Muscle of leg (tissue), 11 donors: ENCODE data around the gene MAP1LC3A. TPM values are rescaled to one million over a fixed set of nuclear protein-coding genes. Genes with fewer than 3 reads are reported as not detected.
A peak's percentile ranks its signal among the peaks of the same experiment; 100 is the strongest.

Source experiments
- DNase-seq: peaks from one replicate; pipeline ENCODE4 v3.0.0; 2013
- H3K27ac ChIP-seq: one replicate; pipeline ENCODE4 v1.5.1; 2013; ENCODE audit warnings: mild to moderate bottlenecking, low read length, control low read depth
- H3K27me3 ChIP-seq: one replicate; pipeline ENCODE4 v1.6.1; 2013; ENCODE audit warnings: low read length; ENCODE audit not compliant: control insufficient read depth, insufficient read depth
- H3K36me3 ChIP-seq: one replicate; pipeline ENCODE4 v1.6.1; 2013; ENCODE audit warnings: low read length; ENCODE audit not compliant: control insufficient read depth, insufficient read depth
- H3K4me1 ChIP-seq: one replicate; pipeline ENCODE4 v1.6.1; 2013; ENCODE audit warnings: low read length; ENCODE audit not compliant: control insufficient read depth, insufficient read depth
- H3K4me3 ChIP-seq: one replicate; pipeline ENCODE4 v1.5.1; 2013; ENCODE audit warnings: low read length, control low read depth
- H3K9me3 ChIP-seq: replicated peaks from 2 replicates; pipeline ENCODE4 v1.6.1; 2013; ENCODE audit warnings: low read depth, low read length; ENCODE audit not compliant: control insufficient read depth
- WGBS: methylation state at CpG from one replicate; pipeline ENCODE4 v1.1.5; 2013; ENCODE audit warnings: missing lambda C conversion rate; ENCODE audit not compliant: insufficient coverage; 5-methylcytosine and 5-hydroxymethylcytosine counted together
- polyA plus RNA-seq, 8 donors: library from polyadenylated mRNA; unstranded; fragments of 120-200 nt; gene quantifications; one replicate each; pipeline versions ENCODE4 v1.2.1 to v1.2.3, GENCODE V29; 2013; ENCODE audit warnings: inconsistent platforms in 1 of 8, low replicate concordance in 1 of 8; ENCODE audit not compliant: insufficient read length in 8 of 8, insufficient read depth in 1 of 8
- total RNA-seq: library from RNA; stranded (reverse); fragments of 120-200 nt; gene quantifications from one replicate; pipeline ENCODE4 v1.2.4, GENCODE V29; 2013

The MAP1LC3A gene
- total and polyA plus RNA-seq, 9 donors, result 16.9 to 28.2 (median 21.2) TPM

DNA sequence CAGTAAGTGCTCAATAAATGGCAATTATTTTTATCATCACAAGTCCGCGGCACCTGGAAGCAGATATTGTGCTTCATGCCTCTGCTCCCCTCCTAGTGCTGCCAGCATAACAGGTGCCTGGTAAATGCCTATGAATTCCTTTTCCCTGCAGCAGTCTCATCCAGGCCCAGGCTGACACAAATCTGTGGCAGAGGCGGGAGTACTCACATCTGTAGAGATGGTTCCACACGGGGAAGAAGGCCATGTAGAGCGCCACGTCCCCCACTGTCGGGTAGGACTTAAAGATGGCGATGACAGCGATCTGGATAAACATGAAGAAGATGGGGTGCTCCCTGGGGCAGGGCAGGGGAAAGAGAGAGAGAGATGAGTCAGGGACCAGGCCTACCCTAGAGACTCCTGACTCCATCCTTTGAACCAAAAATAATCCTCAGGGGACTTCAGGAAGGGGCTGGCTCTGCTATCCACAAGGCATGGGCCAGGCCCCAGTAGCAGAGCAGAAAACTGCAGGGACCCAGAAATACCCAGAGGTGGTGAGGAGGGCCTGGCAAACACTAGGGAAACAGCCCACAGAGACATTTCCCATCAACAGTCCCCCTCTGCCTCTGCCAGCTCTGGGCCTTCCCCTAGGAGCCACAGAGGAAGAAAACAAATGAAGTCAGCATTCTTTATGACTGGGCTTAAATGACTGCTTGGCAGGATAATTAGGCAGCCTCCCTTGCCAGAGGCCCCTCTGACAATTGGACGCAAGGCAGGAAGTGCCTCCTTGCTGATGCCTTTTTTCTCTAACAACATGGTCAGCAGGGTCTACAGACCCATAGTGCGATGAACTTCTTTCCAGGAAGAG is 23.0 kb downstream of the MAP1LC3A start:
- peak overlapping the region; percentile 52 for H3K27ac ChIP-seq
- H3K4me3 ChIP-seq, result no peak overlapping the region
- peaks cover 6% of the 10 kb centered on the region for H3K4me1 ChIP-seq
- no peaks in the 10 kb centered on the region for H3K9me3 ChIP-seq
- no peaks in the 10 kb centered on the region for H3K27me3 ChIP-seq
- peaks cover 44% of the 10 kb centered on the region for H3K36me3 ChIP-seq
- DNase-seq, result no peak
- 75% methylated on average over 4 of the region's 11 CpGs for WGBS

DNA sequence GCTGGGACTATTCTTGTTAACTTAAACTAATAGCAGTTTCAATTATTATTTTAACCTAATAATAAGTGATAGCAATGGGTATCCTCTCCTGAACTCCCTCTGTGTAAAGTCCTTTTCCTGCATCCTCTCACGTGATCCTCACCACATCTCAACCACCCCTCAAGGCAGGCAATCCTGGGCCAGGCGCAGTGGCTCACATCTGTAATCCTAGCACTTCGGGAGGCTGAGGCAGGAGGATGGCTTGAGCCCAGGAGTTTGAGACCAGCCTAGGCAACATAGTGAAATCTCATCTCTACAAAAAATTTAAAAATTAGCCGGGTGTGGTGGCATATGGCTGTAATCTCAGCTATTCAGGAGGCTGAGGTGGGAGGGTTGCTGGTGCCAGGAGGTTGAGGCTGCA is 23.7 kb downstream of the MAP1LC3A start:
- Histone ChIP-seq H3K27ac (no peak overlapping the region), H3K36me3 (peaks cover 47% of the 10 kb centered on the region), H3K4me3 (no peak overlapping the region), H3K4me1 (peaks cover 6% of the 10 kb centered on the region), H3K27me3 (no peaks in the 10 kb centered on the region), H3K9me3 (no peaks in the 10 kb centered on the region)
- DNase-seq, result no peak
- WGBS, result 71% methylated on average over 1 of the region's 4 CpGs

DNA sequence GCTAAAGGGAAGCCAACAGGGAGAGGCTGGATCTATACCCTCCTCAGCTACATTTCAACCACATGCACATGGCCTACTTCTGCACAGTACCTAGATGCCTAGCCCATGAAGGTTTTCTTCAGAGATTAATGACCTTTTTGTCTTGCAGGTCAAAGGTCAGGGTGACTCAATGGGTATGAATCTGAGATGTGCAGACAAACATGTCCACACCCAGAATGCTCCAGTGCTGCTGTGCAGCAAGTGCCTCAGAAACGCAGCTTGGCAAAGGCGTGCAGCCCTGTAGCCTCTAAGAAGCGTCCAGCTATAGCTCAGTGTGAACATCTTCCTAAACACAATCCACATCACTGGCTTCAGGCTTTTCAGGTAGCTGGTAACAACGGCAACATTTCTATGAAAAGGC is 24.4 kb downstream of the MAP1LC3A start:
- DNase-seq, result no peak
- no CpG with 5 or more reads among the region's 4 CpGs for WGBS
- Histone ChIP-seq H3K27ac (no peak overlapping the region), H3K4me1 (peaks cover 6% of the 10 kb centered on the region), H3K9me3 (no peaks in the 10 kb centered on the region), H3K27me3 (no peaks in the 10 kb centered on the region), H3K36me3 (peaks cover 47% of the 10 kb centered on the region), H3K4me3 (no peak overlapping the region)

DNA sequence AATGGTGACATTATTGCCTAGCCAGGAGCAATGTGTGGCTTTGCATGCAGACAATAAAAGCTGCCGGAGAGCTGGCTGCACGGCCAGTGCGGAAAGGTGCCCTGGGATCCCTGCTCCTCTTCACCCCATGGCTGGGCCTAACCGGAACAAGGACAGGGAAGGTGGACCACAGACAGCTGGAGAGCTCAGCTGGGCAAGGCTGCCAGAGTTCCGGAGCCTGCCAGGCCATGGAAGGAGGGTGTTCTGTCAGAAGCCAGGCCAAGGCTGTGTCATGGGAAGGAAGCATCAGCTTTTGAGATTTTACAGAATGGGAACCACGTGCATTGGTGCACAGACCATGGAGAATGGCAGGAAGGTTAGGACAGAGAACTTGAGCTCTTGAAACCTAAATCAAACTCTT is 25.0 kb downstream of the MAP1LC3A start:
- no peaks in the 10 kb centered on the region for H3K9me3 ChIP-seq
- WGBS, result 91% methylated on average over 6 of the region's 6 CpGs
- DNase-seq, result no peak
- H3K36me3 ChIP-seq, result peaks cover 45% of the 10 kb centered on the region
- H3K4me3 ChIP-seq, result no peak overlapping the region
- H3K27ac ChIP-seq, result no peak overlapping the region
- H3K4me1 ChIP-seq, result peaks cover 6% of the 10 kb centered on the region
- H3K27me3 ChIP-seq, result no peaks in the 10 kb centered on the region

DNA sequence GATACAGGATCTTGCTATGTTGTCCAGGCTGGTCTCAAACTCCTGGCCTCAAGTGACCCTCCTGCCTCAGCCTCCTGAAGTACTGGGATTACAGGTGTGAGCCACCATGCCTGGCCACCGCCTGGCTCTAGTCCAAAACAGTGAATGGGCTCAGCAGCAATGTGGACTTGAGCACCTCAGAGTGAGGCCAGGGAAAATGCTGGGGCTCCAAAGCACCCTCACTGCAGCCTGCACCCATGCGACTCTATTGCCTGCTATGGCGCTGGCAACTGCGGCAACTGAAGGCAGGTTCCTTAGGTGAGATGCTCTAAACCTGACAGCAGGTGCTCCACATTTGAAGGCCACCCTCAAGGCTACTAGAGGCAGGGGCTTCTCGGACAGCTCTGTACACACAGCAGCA is 26.5 kb downstream of the MAP1LC3A start:
- H3K36me3 ChIP-seq, result peaks cover 39% of the 10 kb centered on the region
- H3K4me3 ChIP-seq, result no peak overlapping the region
- no peaks in the 10 kb centered on the region for H3K9me3 ChIP-seq
- whole genome bisulfite sequencing, result 89% methylated on average over 4 of the region's 5 CpGs
- peaks cover 6% of the 10 kb centered on the region for H3K4me1 ChIP-seq
- no peaks in the 10 kb centered on the region for H3K27me3 ChIP-seq
- no peak for DNase-seq
- no peak overlapping the region for H3K27ac ChIP-seq

DNA sequence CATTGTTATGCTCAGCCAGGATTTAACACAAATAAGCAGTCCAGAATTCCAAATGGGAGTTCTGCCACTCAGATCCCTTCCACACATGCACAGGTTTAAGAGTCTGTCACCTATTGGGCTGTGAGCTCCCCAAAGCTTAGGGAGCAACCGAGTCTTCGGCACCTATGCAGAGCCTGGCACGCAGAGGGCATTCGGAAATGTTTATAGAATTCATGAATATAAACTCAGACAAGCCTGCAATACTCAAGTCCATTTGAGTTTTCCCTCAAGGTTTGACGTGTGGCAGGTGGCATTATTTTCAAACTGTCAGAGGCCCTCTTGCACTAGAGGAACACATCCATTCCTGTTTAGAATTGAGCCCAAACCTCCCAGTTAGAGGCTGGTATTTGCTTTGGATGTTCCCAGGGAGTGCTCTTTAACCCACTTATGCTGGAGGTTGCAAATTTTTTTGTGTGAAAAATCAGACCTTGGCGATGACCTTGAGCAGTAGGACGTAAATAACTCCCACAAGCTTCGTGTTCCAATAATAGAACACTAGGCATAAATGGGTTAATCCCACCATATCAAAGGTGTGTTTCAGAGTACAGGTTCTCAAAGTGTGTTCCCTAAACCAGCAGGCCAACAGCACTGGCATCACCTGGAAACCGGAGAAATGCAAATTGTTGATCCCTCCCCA is 28.1 kb downstream of the MAP1LC3A start:
- Histone ChIP-seq H3K36me3 (peaks cover 27% of the 10 kb centered on the region), H3K4me1 (peaks cover 3% of the 10 kb centered on the region), H3K4me3 (no peak overlapping the region), H3K9me3 (no peaks in the 10 kb centered on the region), H3K27ac (no peak overlapping the region), H3K27me3 (no peaks in the 10 kb centered on the region)
- DNase-seq, result no peak
- WGBS, result no CpG with 5 or more reads among the region's 9 CpGs

DNA sequence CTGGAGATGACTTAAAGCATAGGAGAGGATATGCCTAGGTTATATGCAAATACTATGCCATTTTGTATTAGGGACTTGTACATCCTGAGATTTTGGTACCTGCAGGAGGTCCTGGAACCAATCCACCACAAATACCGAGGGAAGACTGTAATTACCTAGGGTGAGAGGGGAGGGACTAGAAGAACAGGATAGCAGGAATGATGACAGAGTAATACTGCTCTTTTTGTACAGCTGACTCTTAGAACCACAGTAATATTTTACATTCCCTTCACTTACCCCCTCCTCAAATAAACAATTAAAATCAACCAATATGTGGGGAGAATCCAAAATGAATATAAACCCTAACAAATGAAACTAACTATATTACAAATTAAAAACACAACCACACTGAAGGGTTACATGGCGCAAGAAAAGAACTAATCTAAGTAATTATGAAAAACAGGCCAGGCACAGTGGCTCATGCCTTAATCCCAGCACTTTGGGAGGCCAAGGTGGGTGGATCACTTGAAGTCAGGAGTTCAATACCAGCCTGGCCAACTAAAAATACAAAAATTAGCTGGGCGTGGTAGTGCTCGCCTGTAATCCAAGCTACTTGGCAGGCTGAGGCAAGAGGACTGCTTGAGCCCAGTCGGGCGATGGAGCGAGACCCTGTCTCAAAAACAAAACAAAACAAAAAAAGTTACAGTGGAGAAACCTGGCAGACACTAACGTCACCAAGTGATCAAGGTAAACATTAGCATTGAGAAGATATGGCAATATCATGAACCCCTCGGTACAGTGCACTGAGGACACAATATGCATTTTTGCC is 37.1 kb downstream of the MAP1LC3A start:
- H3K27me3 ChIP-seq, result no peaks in the 10 kb centered on the region
- no peak overlapping the region for H3K27ac ChIP-seq
- no peaks in the 10 kb centered on the region for H3K4me1 ChIP-seq
- H3K36me3 ChIP-seq, result no peaks in the 10 kb centered on the region
- no peak overlapping the region for H3K4me3 ChIP-seq
- no peak for DNase-seq
- no peaks in the 10 kb centered on the region for H3K9me3 ChIP-seq
- WGBS, result 76% methylated on average over 4 of the region's 9 CpGs

DNA sequence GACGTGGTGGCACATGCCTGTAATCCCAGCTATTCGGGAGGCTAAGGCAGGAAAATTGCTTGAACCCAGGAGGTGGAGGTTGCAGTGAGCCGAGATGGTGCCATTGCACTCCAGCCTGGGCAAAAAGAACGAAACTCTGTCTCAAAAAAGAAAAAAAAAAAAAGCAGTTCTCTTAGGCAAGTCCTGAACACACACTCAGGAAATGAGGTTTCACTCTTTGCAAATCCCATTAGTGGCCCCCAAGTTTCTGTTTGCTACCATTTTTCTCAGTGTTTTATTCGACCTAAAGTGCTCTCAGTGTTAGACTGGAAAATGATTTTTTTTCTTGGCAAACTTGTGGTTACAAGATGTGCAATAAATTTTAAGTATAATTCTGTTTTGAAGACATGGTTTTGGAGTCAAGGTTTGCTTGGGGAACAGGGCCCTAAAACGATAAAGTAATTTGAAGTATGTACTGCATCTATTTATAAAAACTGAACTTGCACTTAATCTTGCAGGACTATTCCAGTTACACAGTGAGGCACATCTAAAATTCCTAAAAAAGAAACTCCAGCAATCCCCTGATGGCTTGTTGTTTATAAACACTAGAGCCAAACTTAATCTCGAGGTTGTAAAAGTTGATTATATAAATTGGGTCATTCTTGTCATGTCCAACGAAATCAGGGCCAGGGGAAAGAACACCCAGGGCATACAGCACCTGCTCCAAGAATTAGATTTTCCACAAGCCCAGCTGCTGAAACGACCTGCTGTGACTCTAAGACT is 42.6 kb downstream of the MAP1LC3A start:
- H3K9me3 ChIP-seq, result no peaks in the 10 kb centered on the region
- H3K27me3 ChIP-seq, result no peaks in the 10 kb centered on the region
- DNase-seq, result peak; percentile 31
- no peak overlapping the region for H3K4me3 ChIP-seq
- 22% methylated on average over 1 of the region's 9 CpGs for WGBS
- no peak overlapping the region for H3K27ac ChIP-seq
- H3K36me3 ChIP-seq, result no peaks in the 10 kb centered on the region
- peaks cover 2% of the 10 kb centered on the region for H3K4me1 ChIP-seq

DNA sequence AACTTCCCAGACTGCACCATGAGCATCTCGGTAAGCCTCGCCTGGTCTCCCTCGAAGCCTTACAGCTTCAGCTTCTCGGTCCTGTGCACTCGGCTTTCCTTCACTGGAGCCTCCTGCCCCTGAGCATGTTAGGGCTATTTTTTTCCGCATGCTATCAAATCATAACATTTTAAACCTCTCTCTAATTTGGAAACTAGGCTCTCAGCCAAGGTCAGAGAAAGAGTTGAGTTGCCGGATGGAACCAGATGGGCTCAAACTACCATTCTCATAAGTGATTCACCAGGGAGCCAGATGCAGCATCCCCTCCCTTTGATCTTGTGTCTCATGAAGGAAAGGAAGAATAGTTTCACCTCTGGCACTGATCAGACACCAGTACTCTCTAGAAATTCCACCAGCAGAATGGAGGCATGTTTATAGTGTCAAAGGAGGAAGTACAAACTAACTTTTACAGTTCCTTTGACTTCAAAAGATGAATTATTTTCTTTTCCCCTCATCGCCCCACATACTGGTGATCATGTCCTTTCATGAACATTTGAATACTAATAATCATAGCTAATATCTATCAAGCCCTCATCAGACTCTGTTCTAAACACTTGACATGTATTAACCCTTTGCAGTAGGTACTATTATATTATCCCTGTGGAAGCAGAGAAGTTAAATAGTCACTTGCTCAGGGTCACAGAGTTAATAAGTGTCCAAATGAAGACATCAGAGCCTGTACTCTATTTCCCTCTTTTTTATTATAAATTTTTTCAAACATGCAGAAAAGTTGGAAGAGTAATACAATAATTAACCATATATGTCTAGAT is 46.7 kb downstream of the MAP1LC3A start:
- H3K9me3 ChIP-seq, result no peaks in the 10 kb centered on the region
- peaks cover 2% of the 10 kb centered on the region for H3K36me3 ChIP-seq
- H3K4me1 ChIP-seq, result peaks cover 2% of the 10 kb centered on the region
- peak; percentile 60 for DNase-seq
- no peak overlapping the region for H3K27ac ChIP-seq
- no CpG with 5 or more reads among the region's 8 CpGs for WGBS
- no peaks in the 10 kb centered on the region for H3K27me3 ChIP-seq
- H3K4me3 ChIP-seq, result no peak overlapping the region
